ENCODE data around the gene AHDC1.

DNA sequence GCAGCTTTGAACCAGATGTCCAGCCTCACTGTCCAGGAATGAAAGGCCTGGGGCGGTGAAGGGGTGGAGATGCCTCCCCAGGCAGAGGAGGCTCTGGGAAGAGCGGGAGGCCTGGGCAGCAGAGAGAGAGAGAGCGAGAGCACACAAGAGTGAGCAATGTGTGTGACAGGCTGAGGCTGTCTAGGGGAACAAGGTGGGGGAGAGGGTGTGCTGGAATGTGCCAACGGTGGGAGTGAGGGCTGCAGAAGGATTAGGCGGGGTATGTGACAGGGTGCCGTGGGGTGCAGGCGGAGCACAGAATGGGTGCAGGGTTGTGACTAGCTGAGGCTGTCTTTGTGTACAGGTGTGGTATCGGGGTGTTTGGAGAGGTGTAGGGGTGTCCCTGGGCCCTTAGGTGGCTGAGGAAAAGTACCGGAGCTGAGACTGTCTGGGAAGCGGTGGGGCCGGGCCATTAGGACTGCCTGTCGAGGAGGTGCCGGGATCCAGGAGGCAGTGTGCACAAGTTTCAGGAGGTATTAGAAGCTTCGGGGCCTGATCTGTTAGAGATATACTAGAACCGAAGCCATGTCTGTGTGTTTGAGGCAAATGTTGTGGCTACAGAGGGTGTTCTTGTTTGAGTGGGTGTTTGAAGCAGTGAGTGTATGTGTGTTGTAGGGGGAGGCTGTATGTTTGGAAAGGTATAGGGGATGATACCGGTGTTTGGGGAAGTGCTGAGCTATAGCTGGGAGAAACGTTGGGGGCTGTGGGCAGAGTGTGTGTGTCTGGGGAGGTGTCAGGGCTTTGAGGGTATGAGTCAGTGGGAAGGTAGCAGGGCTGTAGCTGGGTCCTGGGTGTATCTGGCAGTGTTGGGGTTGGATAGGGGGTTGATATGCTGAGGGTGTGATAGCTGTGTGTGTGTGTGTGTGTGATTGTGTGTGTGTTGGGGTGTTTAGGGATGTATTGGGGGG lies 9.1 kb downstream of the AHDC1 start:
- TF ChIP-seq, protein P1, sequence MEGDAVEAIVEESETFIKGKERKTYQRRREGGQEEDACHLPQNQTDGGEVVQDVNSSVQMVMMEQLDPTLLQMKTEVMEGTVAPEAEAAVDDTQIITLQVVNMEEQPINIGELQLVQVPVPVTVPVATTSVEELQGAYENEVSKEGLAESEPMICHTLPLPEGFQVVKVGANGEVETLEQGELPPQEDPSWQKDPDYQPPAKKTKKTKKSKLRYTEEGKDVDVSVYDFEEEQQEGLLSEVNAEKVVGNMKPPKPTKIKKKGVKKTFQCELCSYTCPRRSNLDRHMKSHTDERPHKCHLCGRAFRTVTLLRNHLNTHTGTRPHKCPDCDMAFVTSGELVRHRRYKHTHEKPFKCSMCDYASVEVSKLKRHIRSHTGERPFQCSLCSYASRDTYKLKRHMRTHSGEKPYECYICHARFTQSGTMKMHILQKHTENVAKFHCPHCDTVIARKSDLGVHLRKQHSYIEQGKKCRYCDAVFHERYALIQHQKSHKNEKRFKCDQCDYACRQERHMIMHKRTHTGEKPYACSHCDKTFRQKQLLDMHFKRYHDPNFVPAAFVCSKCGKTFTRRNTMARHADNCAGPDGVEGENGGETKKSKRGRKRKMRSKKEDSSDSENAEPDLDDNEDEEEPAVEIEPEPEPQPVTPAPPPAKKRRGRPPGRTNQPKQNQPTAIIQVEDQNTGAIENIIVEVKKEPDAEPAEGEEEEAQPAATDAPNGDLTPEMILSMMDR (IDR thresholded peaks at IDR 0.05): no peak
- TF ChIP-seq POLR2A (IDR thresholded peaks at IDR 0.05): no peak
